GDM1 (cell line): Measurements from ENCODE around the gene TTN.

Experiments used
- DNase-seq: peaks from one replicate; lab custom pipeline; 2025; lab: John Stamatoyannopoulos, UW

Gene TTN

DNA sequence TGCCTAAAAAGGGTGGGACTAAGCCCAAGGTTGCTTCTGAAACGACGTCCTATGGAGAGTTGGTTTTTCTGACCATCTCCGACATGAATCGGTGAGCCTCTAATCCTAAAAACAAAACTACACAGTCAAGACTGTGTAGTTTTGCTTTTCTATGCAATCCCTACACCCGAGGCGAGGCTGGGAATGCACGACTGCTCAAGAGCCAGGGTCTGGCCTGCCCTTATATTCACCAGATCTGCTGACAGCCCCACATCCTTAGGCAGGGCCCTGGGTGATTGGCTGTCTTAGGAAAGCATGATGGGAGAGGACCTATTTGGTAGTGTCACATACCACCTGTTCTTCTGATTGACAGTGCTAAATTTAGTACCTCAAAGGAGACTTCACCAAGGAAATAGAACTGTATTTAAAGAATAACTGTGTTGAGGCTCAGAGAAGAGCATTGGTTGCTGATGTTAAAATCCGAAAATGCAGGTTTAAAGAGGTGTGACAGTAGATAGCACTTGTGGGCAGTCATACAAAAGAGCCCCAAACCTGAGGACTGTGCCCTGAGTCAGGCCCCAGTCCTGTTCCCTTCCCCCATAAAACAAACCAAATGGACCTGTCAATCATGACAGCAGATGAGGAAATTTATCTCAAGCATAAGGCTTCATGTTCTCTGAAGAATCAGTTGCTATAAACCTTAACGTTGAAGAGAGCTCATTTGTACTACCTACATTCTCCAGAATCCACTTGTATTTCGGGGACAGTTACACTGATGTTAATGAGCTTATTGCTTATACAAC is at the start of gene TTN:
TSS of gene TTN (minus strand) at position 197 of the 782 bp plus-strand sequence. CDS start 2,781 bp downstream, outside the sequence.
- no peak for DNase-seq

DNA sequence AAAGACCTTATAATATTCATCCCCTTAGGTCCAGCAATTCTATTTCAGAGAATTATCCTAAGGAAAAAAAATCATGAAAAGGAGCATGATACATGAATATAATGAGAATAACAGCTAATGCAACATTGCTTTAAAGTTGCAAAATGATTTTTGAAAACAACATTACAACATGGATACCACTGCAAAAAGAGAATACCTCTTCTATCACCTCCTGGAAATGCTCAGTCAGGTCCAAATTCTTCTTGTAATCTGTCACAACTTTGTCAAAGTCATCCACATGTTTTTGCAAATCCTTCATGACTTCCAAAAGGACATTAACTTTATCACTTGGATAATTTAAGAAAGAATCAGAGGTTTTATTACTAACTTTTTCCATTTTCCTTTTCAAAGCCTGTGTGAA is 47.9 kb upstream of the TTN start:
- no peak for DNase-seq

DNA sequence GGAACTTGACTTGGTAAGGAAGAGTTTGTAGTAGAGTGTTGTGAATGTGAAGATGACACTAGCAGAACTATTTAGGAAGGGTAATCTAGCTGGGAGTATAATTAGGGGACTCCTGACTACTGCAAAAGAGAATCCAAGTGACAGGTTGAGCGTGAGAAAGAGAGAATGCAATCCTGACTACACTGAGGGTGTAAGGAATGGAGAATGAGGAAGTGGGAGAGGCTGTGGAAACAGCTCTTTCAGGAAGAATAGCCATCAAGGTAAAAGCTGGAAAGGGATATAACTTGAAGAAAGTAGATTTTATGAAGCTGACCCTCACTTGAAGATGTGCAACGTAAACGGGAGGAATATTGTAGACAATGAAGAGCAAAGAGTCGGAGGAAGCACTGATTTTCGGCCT is 41.1 kb upstream of the TTN start:
- no peak for DNase-seq

DNA sequence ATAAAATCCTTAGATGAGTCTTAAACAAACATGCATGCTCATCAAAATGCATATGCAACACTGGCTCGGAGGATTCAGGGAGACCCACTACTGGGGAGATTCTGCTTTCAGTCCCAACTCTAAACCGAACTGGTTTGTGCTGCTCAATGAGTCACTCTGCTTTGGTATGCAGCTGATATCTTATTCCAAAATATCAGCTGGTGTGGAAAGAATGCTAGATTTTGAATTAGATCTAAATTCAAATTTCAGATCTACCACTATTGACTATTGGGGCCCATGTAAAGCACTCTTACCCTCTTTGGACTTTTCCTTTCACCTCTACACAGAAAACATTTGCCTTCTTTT is 39.2 kb upstream of the TTN start:
- no peak for DNase-seq

DNA sequence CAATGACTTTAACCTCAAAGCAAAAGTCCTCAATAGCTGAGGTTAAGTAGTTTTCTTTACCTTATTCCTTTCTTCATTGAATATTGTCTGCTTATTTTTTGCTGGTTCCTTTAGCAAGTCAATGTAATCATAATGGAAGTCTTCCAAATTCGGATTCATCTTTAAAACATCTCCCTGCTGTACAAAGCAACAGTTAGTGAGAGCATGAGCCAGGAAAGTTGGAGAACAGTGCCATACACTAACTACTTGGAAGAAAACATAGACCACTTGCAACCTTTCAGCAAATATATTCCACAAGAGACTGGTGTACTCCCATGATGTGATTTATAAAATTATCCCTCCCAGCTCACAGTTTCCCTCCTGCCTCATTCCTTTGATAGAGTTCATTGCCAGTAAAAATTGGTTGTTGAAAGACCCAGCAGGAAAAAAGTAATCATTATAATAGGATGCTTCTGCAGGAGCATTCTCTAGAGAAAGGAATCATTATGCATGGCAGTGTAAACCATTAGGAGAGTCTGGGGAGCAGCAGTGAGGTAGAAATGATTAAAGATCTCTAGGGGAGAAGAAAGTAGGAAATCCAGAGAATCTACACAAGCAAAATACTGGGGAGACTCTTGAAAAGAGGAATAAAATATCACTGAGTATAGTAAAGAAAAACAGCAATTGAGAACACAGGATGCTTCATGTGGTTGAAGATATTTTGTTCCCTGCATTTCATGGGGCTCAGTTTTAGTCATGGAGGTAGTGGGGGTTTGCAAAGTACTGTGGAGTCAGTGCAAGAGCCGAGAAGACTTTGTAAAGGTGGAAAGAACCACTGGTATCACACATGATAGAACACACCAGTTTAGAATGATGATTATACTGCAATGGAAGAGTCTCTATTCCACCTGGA is 38.6 kb upstream of the TTN start:
- no peak for DNase-seq

DNA sequence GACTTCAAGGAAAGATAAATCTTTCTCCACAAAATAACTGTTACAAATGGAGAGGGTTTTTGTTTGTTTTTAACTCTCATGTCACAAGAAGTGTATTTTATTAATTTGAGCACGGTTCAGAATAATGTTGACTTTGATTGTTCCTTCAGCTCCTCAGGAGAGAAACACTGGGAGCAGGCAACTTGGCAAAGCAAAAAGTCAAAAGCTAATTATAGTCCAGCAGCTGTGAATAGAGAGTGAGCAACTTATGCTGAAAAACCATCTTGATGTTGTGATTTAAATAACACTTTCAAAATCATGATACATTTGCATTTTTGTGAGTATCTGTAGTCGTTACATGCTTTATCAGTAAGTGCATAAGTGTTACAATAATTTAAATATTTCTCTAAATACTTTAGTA is 37.5 kb upstream of the TTN start:
- no peak for DNase-seq

DNA sequence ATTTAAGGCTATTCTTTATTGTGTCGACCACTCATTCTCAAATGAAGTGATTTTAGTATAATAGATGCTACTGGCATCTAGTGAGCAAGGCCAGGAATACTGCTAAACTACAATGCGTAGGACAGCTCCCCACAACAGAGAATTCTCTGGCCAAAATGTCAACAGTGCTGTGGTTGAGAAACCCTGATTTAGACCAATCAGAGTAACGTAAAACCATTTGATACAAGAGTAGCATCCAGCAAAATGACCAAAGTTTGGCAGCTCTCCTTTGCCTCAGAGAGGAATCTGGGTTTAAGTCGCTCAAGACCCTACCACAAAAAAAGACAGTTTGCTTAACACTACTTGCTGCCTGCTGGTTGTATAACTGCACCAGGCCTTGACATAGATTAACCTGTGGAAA is 37.0 kb upstream of the TTN start:
- DNase-seq: no peak

DNA sequence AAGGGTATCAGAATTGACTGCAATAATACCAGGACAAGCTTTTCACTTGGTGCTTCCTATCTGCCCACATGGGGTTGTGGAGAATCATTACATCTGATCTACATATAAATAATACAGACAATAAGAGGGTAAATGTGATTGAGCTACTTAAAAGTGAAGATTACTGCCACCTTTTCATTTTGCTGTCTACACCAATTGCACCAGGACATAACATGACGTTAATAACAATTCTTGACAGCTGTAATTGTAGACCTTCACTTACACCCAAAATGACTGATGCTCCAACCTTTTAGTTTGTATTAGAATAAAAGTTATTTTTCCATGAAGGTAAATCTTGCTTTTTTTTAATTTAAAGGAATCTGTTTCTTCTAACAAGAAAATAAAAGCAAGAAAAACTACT is 36.5 kb upstream of the TTN start:
- DNase-seq: no peak

DNA sequence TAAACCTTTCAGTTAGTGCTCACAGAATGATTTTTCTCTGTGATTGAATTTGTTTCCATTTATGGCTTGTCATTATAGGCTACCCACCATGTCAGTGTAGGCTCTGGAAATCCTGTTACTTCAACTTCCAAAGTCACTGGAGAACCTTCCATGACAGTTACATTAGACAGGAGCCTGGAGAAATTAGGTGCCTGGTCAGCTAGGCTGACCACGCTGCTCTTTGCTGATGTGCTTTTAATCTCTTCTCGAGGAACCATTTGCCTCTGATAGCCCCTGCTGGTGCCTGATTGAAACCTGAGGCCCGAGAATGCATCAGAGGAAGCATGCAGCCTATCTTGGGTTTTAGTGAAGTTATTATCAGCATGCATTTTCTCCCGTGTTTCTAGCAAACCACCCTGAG is 29.6 kb upstream of the TTN start:
- no peak for DNase-seq

DNA sequence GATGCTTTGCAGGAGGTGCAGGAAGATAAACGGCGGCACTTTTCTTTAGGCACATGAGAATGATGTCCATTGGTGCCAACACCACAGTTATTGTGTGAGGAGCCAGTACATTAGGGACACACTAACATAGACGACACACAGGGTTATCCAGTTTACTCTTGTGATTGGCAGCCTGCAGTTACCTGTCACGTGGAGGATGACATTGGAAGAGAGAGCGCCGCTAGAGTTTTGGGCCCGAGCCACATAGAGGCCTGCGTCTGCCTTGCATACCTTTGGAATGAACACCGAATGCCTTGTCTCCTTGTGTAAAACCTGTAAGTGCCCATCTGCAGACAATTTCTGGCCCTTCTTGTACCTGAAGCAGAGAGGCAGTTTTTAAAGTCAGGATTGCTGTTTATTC is 26.9 kb upstream of the TTN start:
- DNase-seq: no peak

DNA sequence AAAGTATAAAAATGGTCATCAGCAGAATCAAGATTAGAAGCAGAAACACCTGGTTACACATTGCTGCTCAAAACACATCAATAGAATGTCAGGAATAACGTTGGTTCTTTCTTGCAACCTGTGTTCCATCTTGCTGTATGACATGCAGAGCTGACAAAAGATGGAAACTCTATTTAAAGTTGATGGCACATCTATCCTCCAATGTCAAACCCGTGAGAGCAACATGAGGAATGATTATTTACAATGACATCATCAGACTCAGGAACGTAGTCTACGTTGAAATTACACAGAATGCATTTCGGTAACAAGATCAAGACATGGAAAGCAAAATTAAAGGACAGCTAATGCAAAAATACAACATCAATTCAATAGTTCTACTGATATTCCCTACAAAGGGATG is 26.2 kb upstream of the TTN start:
- no peak for DNase-seq

DNA sequence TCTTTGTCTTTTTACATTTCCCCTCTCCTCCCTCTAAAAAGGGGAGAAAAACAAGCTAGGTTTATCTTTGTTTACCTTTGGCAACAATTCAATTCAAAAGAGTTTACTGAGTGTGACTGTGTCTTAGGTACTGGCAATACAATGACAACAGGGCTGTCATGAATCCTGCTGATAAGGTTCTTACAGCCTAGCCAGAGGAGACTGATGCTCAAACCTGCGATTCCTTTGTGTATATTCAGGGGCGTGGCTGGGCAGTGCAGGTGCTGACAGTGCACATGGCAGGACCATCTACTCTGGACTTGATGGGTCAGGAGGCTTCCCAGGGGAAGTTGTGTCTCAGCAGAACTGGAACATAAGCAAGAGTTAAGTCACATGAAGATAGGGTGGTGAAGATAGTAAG is 23.2 kb upstream of the TTN start:
- DNase-seq: no peak

DNA sequence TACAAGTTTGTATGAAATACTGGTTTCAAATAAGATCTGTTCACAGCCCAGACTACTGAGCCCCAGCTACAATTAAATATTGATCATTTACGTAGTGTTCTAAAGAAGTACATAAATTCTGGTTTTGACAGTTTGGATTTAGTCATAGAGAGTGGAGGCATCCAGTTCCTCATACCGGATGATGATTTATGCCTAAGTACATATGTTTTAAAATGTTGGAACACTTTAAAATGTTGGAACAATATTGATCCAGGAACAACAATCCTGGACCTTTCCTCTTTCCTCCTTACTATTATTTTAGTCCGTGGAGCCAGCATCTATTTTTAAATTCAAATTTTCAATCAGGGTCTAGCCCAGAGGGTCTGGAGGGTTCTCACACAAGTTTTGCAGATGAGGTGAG is 22.8 kb upstream of the TTN start:
- no peak for DNase-seq

DNA sequence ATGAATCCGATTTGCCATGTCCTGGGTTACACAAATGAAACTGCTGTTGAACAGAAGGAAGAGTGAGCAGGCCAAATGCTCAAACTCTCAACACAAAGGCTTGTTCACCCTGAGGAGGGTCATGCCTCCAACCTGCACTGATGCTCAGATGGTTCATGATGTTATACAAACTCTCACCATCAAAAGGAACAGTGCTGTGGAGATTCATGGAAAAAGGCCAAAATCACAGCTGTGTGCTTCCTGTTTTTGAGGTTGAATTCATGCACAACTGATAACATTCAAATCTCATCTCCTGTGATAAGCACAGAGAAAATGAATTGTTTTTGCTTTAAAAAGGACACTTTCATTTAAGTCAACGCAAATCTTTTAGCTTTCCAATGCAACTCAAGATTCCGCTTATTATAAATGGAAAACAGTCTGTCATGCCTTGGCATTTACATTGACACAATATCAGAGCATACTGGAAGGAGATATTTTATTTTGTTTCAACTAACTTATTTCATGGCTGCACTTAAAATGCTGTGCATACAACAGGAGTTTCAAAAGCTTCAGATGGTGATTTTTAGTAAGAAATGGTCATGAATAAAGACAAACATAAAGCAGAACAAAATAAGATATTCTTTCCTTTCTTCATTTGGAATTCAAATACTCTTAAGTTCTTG is 22.2 kb upstream of the TTN start:
- no peak for DNase-seq

DNA sequence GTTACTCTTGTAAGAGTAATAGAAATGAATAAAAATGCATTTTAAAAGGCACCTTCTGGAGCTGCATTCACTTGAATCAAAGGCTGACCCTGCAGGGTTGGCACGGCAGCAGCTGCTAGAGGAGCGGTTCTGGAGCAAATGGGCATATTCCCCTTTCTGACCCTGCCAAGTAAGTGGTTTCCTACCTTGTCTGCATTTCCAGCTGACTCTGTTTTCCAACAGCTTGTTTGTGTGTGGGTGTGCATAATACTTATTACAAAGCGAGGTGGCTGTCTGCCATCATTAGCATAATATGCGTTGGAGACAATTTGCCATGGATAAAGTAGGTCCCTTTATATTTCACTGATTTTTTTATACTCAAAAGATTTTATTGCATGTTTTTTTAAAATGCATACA is 21.3 kb upstream of the TTN start:
- DNase-seq: no peak

DNA sequence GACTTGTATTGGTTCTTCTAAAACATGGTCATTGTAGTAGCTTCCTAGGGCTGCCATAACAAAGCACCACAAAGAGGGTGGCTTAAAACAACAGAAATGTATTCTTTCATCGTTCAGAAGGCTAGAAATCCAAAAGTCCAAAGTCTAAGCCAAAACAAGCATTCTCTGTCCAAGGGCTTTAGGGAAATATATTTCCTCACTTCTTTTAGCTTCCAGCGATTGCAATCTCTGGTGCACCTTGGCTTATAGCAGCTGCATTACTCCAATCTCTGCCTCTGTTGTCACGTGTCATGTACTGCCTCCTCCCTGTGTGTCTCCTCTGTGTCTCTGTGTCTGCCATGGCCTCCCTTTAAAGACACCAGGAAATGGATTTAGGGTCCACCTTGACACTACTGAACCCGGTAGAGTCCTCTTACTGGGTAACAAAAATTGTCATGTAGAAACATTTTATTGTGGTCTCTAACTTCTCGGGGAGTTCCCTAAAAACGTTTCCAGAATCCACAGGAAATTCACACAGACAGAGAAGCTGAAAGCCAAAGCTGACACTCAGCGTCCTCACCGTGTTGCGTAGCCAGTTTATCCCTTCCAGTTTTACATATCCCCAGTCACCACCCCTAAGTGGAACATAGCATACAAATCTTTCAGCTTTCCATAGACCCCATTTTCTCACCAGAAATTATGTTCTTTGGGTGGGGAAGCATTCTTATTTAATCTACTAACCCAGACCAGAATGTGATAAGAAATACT is 20.7 kb upstream of the TTN start:
- no peak for DNase-seq

DNA sequence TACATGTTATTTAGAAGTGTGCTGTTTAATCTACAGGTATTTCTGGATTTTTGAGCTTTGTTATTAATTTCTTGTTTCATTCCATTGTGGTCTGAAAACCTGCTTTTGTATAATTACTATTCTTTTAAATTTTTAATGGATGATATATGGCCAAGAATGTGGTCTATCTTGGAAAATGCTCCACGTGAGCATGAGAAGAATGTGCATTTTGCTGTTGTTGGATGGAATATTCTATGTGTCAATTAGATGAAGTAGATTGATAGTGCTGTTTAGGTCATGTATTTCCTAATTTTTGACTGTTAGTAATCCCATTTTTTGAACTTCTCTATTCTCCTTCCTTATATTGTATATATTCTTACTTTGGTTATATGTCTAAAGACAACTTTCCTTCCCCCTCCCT is 19.9 kb upstream of the TTN start:
- DNase-seq: no peak

DNA sequence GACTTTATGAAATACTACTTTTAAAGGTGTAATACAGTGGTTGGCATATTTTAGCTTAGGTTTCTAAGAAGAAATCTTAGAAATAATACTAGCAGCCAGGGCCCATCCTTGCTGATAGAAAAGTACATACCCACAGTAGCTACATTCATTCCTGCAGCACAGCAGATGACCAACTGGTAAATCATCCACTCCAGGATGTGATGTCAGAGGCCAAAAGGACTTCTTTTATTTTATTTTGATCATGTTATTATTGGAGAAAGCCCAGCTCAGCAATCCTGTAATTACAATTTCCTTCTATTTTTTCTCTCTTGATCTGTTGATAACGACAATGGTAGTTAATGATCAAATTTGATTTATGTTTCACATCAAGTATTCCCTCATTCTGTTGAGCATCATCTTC is 18.0 kb upstream of the TTN start:
- no peak for DNase-seq

DNA sequence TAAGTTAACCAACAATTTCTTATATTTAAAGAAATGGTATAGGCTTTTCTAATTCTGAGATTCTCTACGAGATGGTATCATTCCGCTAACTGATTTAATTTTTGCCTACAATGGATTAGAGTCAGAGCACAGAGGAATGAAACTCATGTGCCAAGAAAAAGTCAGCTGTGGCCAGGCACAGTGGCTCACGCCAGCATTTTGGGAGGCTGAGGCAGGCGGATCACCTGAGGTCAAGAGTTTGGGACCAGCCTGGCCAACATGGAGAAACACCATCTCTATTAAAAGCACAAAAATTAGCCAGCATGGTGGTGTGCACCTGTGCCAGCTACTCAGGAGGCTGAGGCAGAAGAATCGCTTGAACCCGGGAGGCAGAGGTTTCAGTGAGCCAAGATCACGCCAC is 17.0 kb upstream of the TTN start:
- DNase-seq: no peak

DNA sequence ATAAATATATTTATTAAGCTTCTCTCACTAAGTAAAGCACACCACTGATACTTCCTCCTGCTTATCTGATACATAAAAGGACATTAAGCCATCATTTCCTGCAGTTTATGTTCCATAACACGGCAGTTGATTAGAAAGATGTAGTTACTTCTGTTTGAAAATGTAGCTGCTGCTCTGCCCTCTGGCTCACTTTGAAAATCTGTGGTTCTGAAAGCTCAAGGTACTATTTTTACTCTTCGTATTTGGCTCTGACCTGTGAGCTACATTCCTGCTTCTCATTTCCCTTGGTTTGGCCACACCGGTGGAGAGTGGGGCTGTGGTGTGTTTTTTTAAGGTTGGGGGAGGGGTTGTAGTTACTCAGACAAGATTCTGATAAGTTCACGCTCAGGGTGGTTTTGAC is 12.8 kb upstream of the TTN start:
- no peak for DNase-seq

DNA sequence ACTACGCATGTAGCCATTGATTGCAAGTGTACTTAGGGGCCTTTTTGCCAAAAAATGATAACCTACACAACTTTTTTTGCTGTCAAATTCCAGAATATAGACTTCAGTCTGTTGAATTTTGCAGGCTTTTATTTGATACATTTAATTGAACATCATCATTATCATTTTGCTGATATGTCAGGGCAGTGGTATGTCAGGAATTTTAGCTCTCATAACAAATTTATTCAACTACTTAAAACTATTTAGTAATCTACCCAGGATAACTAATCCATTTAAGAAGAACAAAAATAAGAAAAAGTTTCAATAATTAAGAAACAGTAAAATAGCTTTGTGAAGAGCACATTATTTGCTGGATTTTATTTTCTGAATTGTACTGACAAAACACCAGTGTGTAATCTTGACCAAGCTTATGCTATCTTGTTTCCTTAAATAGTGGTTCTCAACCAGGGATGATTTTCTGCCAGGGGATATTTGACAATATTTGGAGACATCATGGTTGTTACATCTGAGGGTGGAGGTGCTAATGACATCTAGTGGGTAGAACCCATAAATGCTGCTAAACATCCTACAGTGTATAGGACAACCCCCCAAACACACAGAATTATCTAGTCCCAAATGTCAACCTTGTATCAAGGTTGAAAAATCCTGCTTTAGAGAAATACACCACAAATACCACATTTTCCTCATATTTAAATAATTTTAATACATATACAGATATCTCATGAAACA is 12.1 kb upstream of the TTN start:
- no peak for DNase-seq

DNA sequence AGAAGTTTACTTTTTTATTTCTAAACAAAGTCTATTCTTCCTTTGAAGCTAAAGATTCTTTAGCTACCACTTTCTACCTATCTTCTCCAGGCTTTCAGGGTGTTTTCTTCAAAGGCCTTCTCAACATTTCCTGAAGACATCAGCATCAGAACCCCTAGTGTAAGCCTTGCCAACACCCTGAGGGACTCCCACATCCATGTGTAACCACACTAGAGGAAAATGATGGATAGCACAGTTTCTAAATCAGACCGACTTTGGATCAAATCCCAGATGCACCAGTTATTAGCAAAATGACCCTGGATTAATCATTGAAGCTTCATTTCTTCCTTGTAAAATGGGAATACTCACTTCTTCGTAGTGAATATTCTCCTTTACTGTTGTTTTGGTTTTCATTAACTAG is 4.7 kb upstream of the TTN start:
- no peak for DNase-seq
